Smooth muscle cell (in vitro differentiated cells): ENCODE data around the gene HOXC4. TPM values are rescaled to one million over a fixed set of nuclear protein-coding genes. Genes with fewer than 3 reads are reported as not detected.

Experiments used
- DNase-seq: peaks from one replicate; lab custom pipeline; 2025; ENCODE audit not compliant: unreplicated experiment; lab: John Stamatoyannopoulos, UW
- H2AFZ ChIP-seq: fragments of 200-600 bp; sonication (generic); 2 replicates; pipeline ENCODE4 v1.6.0; 2016; ENCODE audit warnings: antibody characterized with exemption, low read depth, mild to moderate bottlenecking
- H3F3A ChIP-seq: fragments of 200-600 bp; sonication (generic); 2 replicates; pipeline ENCODE4 v1.6.0; 2017; ENCODE audit warnings: antibody characterized with exemption, low read depth
- H3K27ac ChIP-seq: fragments of 200-600 bp; sonication (generic); 2 replicates; pipeline ENCODE4 v1.5.1; 2016; ENCODE audit warnings: low read depth, mild to moderate bottlenecking
- H3K27me3 ChIP-seq: fragments of 200-600 bp; sonication (generic); 2 replicates; pipeline ENCODE4 v1.6.1; 2016; ENCODE audit warnings: low read depth, mild to moderate bottlenecking
- H3K36me3 ChIP-seq: fragments of 200-600 bp; sonication (generic); 2 replicates; pipeline ENCODE4 v1.5.1; 2016; ENCODE audit warnings: low read depth
- H3K4me1 ChIP-seq: fragments of 200-600 bp; sonication (generic); 2 replicates; pipeline ENCODE4 v1.5.1; 2016; ENCODE audit warnings: low read depth
- H3K4me2 ChIP-seq: fragments of 200-600 bp; sonication (generic); 2 replicates; pipeline ENCODE4 v1.6.0; 2016; ENCODE audit warnings: mild to moderate bottlenecking
- H3K4me3 ChIP-seq: fragments of 200-600 bp; sonication (generic); 2 replicates; pipeline ENCODE4 v1.5.1; 2016; ENCODE audit warnings: mild to moderate bottlenecking
- H3K79me2 ChIP-seq: fragments of 200-600 bp; sonication (generic); 2 replicates; pipeline ENCODE4 v1.6.0; 2016; ENCODE audit warnings: low read depth, mild to moderate bottlenecking
- H3K9ac ChIP-seq: fragments of 200-600 bp; sonication (generic); 2 replicates; pipeline ENCODE4 v1.6.0; 2016; ENCODE audit warnings: low read depth
- H3K9me3 ChIP-seq: fragments of 200-600 bp; sonication (generic); replicated peaks from 2 replicates; pipeline ENCODE4 v1.5.1; 2016; ENCODE audit warnings: low read depth
- H4K20me1 ChIP-seq: fragments of 200-600 bp; sonication (generic); 2 replicates; pipeline ENCODE4 v1.6.0; 2016; ENCODE audit warnings: low read depth
- CTCF ChIP-seq: fragments of 200-600 bp; sonication (generic); IDR thresholded peaks from 2 replicates; pipeline ENCODE4 v1.5.1; 2017; ENCODE audit warnings: borderline replicate concordance, mild to moderate bottlenecking, antibody characterized with exemption; ENCODE audit not compliant: insufficient read depth, poor library complexity, severe bottlenecking
- WGBS: methylation state at CpG from one replicate; pipeline ENCODE4 v1.1.7; 2016; ENCODE audit warnings: low lambda C conversion rate; 5-methylcytosine and 5-hydroxymethylcytosine counted together
- polyA plus RNA-seq: library from polyadenylated mRNA; unstranded; fragments of >200 nt; fragmentation: Nextera tagmentation; extraction: Ambion mirVana; gene quantifications from 2 replicates; pipeline ENCODE4 v1.2.1, GENCODE V29; 2016
- total RNA-seq: library from RNA; depleted of rRNA; stranded (reverse); fragments of >200 nt; gene quantifications from 2 replicates; pipeline ENCODE4 v1.2.3, GENCODE V29; 2014

HOXC4 gene
- total and polyA plus RNA-seq, 2 experiments from 2014 or later, result 0.49 to 1.2 TPM

GRCh38 chr12:54039417-54040147 lies 14.1 kb upstream of the HOXC4 start:
- H3K79me2 ChIP-seq, result no peaks in the 10 kb centered on the region
- DNase-seq, result no peak
- 25% methylated on average over 16 of the region's 16 CpGs for WGBS

GRCh38 chr12:54040148-54040494 lies 13.5 kb upstream of the HOXC4 start:
- H3K4me1 ChIP-seq, result no peaks in the 10 kb centered on the region
- H3K79me2 ChIP-seq, result no peaks in the 10 kb centered on the region
- H4K20me1 ChIP-seq, result no peaks in the 10 kb centered on the region
- WGBS, result 65% methylated on average over 4 of the region's 4 CpGs
- no peaks in the 10 kb centered on the region for H3F3A ChIP-seq
- TF ChIP-seq CTCF, result no peak
- H3K4me3 ChIP-seq, result no peak overlapping the region
- peaks cover 99% of the 10 kb centered on the region for H3K27me3 ChIP-seq
- H3K36me3 ChIP-seq, result no peaks in the 10 kb centered on the region
- no peak overlapping the region for H3K4me2 ChIP-seq
- no peak for DNase-seq
- no peaks in the 10 kb centered on the region for H3K9me3 ChIP-seq
- H2AFZ ChIP-seq, result no peak overlapping the region
- no peak overlapping the region for H3K27ac ChIP-seq
- no peak overlapping the region for H3K9ac ChIP-seq

More at GRCh38 chr12:54039417-54040147, 14.1 kb upstream of the HOXC4 start:
- Histone ChIP-seq H3K4me3 (no peak overlapping the region), H2AFZ (no peak overlapping the region), H3K4me2 (no peak overlapping the region), H4K20me1 (no peaks in the 10 kb centered on the region), H3K9ac (no peak overlapping the region), H3K27me3 (peaks cover 99% of the 10 kb centered on the region), H3K36me3 (no peaks in the 10 kb centered on the region), H3K27ac (no peak overlapping the region), H3K4me1 (no peaks in the 10 kb centered on the region), H3F3A (no peaks in the 10 kb centered on the region), H3K9me3 (no peaks in the 10 kb centered on the region)
- TF ChIP-seq CTCF, result no peak

- no peak for TF ChIP-seq CTCF
- WGBS, result 78% methylated on average over 3 of the region's 3 CpGs
- H3K4me3 ChIP-seq, result no peak overlapping the region
These were observed 13.0 kb upstream of the HOXC4 start for GRCh38 chr12:54040648-54041047.

More at GRCh38 chr12:54040648-54041047, 13.0 kb upstream of the HOXC4 start:
- Histone ChIP-seq H3K79me2 (no peaks in the 10 kb centered on the region), H4K20me1 (peaks cover under 1% of the 10 kb centered on the region), H3K36me3 (no peaks in the 10 kb centered on the region), H3K4me1 (no peaks in the 10 kb centered on the region), H3K27me3 (peaks cover 99% of the 10 kb centered on the region), H3F3A (no peaks in the 10 kb centered on the region), H2AFZ (no peak overlapping the region), H3K27ac (no peak overlapping the region), H3K9me3 (no peaks in the 10 kb centered on the region), H3K4me2 (no peak overlapping the region), H3K9ac (no peak overlapping the region)
- DNase-seq, result no peak
